OCI-LY7 (cell line): ENCODE data around the gene SMAP1. TPM values are rescaled to one million over a fixed set of nuclear protein-coding genes. Genes with fewer than 3 reads are reported as not detected.
A peak's percentile ranks its signal among the peaks of the same experiment; 100 is the strongest.

Experiments used
- BruUV-seq: library from RNA; stranded (reverse); fragments of 400-500 nt; replicated peaks from 2 replicates; lab custom pipeline; 2021; lab: Mats Ljungman, UMichigan
- CTCF ChIA-PET: fragments of 300-600 bp; sonication (Branson Sonifier 250); formaldehyde crosslinking; loops from one replicate; lab custom pipeline; 2022; ENCODE audit warnings: antibody characterized with exemption; ENCODE audit not compliant: unreplicated experiment; lab: Charles Lee
- POLR2A ChIA-PET: fragments of 300-600 bp; sonication (Branson Sonifier 250); formaldehyde crosslinking; loops from one replicate; lab custom pipeline; 2022; ENCODE audit warnings: antibody characterized with exemption; lab: Charles Lee
- DNase-seq: peaks from one replicate; pipeline ENCODE4 v3.0.0-alpha.2; 2015; ENCODE audit warnings: low spot score
- H2AFZ ChIP-seq: fragments of 200-600 bp; sonication (generic), shearing (Covaris generic); 2 replicates; pipeline ENCODE4 v1.6.1; 2014; ENCODE audit warnings: mild to moderate bottlenecking, antibody characterized with exemption, low read length, moderate library complexity
- H3K27ac ChIP-seq: fragments of 200-600 bp; sonication (generic); 2 replicates; pipeline ENCODE4 v1.5.1; 2014; ENCODE audit warnings: mixed run types, low read depth, mild to moderate bottlenecking, moderate library complexity, low read length, inconsistent platforms; ENCODE audit not compliant: poor library complexity, severe bottlenecking
- H3K36me3 ChIP-seq: fragments of 200-600 bp; sonication (generic); 2 replicates; pipeline ENCODE4 v1.6.1; 2014; ENCODE audit warnings: mild to moderate bottlenecking, antibody characterized with exemption, low read length, moderate library complexity, mixed read lengths; ENCODE audit not compliant: insufficient read depth
- H3K4me1 ChIP-seq: fragments of 200-600 bp; sonication (generic); 2 replicates; pipeline ENCODE4 v1.5.1; 2014; ENCODE audit warnings: mild to moderate bottlenecking, low read length; ENCODE audit not compliant: insufficient read depth, poor library complexity, severe bottlenecking
- H3K4me2 ChIP-seq: fragments of 200-600 bp; sonication (generic); 2 replicates; pipeline ENCODE4 v1.6.1; 2014; ENCODE audit warnings: mild to moderate bottlenecking, low read length
- H3K4me3 ChIP-seq: fragments of 200-600 bp; sonication (generic); 2 replicates; pipeline ENCODE4 v1.5.1; 2014; ENCODE audit warnings: mild to moderate bottlenecking, low read depth, low read length; ENCODE audit not compliant: poor library complexity, severe bottlenecking
- H3K79me2 ChIP-seq: fragments of 200-600 bp; sonication (generic); 2 replicates; pipeline ENCODE4 v1.6.1; 2016; ENCODE audit warnings: low read depth, mild to moderate bottlenecking, low read length, moderate library complexity, mixed read lengths; ENCODE audit not compliant: insufficient read depth
- H3K9me2 ChIP-seq: fragments of 200-600 bp; sonication (generic); 2 replicates; pipeline ENCODE4 v1.6.1; 2016; ENCODE audit warnings: mild to moderate bottlenecking, low read length, mixed read lengths; ENCODE audit not compliant: insufficient read depth
- H3K9me3 ChIP-seq: fragments of 200-600 bp; sonication (generic); 2 replicates; pipeline ENCODE4 v1.6.1; 2014; ENCODE audit warnings: mild to moderate bottlenecking, mixed run types, low read length, mixed read lengths
- H4K20me1 ChIP-seq: fragments of 200-600 bp; sonication (generic); 2 replicates; pipeline ENCODE4 v1.6.1; 2014; ENCODE audit warnings: mild to moderate bottlenecking, antibody characterized with exemption, low read length, moderate library complexity, mixed read lengths; ENCODE audit not compliant: insufficient read depth
- EZH2phosphoT487 ChIP-seq: fragments of 200-600 bp; sonication (generic); IDR thresholded peaks from 2 replicates; pipeline ENCODE4 v1.6.1; 2018; ENCODE audit warnings: low read depth, borderline replicate concordance, mild to moderate bottlenecking, mixed run types, antibody characterized with exemption, low read length, moderate library complexity, mixed read lengths
- intact Hi-C: fragments of 100-400 bp; cut with micrococcal nuclease; formaldehyde crosslinking; loops from one replicate; pipeline ENCODE4 v1.10.0; 2022; ENCODE audit not compliant: unreplicated experiment
- total RNA-seq, 2 experiments: library from RNA; depleted of rRNA in 1 of 2; stranded (reverse); fragments of >200 nt in 1 of 2; shearing (Covaris generic) in 1 of 2; gene quantifications; 2 replicates each; pipeline ENCODE4 v1.2.3, GENCODE V29; 2014 to 2022
- TF ChIP-seq, protein P1 (sequence below): fragments of 200-600 bp; sonication (generic); conservative IDR thresholded peaks from 2 replicates; pipeline ENCODE4 v1.5.1; 2014; ENCODE audit warnings: mild to moderate bottlenecking, antibody characterized with exemption, low read length, moderate library complexity, mixed read lengths

The SMAP1 gene
- total RNA-seq, 2 experiments from 2014 or later = 15.1 to 28.9 TPM

DNA sequence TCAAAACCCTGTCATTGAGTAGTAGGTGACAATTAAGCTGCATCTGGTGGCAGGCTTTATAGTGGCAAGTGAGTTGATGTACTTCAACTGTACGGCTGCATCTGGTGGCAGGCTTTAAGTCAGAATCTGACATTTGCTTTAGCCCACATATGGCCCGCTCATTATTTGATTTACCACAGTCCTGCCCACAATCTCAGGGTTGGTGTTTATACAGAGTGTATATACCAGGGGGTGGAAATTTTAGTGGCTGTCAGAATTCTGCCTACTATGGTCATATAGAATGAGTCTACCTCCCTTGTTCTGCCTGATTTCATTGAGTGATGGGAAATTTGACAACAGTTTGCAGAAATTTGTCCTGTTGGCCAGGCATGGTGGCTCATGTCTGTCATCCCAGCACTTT is 112.3 kb downstream of the SMAP1 start:
- Histone ChIP-seq H2AFZ (no peak overlapping the region), H3K4me1 (no peaks in the 10 kb centered on the region), H3K4me2 (no peak overlapping the region), H3K27ac (no peak overlapping the region), H3K36me3 (no peaks in the 10 kb centered on the region), H3K9me3 (no peaks in the 10 kb centered on the region), H3K79me2 (no peaks in the 10 kb centered on the region), H4K20me1 (no peaks in the 10 kb centered on the region), H3K9me2 (no peaks in the 10 kb centered on the region), H3K4me3 (no peak overlapping the region)
- ChIA-PET POLR2A (interaction anchor here (0.7 kb wide), 1 partner anchor 14 kb away, joined by 3 read pairs; no protein-coding TSS in a partner anchor), CTCF (no interaction called here)
- DNase-seq = no peak
- no TSS peak for BruUV-seq
- TF ChIP-seq EZH2phosphoT487 = no peak
- TF ChIP-seq, protein P1, sequence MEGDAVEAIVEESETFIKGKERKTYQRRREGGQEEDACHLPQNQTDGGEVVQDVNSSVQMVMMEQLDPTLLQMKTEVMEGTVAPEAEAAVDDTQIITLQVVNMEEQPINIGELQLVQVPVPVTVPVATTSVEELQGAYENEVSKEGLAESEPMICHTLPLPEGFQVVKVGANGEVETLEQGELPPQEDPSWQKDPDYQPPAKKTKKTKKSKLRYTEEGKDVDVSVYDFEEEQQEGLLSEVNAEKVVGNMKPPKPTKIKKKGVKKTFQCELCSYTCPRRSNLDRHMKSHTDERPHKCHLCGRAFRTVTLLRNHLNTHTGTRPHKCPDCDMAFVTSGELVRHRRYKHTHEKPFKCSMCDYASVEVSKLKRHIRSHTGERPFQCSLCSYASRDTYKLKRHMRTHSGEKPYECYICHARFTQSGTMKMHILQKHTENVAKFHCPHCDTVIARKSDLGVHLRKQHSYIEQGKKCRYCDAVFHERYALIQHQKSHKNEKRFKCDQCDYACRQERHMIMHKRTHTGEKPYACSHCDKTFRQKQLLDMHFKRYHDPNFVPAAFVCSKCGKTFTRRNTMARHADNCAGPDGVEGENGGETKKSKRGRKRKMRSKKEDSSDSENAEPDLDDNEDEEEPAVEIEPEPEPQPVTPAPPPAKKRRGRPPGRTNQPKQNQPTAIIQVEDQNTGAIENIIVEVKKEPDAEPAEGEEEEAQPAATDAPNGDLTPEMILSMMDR = no peak
- intact Hi-C loops = no loop called here

DNA sequence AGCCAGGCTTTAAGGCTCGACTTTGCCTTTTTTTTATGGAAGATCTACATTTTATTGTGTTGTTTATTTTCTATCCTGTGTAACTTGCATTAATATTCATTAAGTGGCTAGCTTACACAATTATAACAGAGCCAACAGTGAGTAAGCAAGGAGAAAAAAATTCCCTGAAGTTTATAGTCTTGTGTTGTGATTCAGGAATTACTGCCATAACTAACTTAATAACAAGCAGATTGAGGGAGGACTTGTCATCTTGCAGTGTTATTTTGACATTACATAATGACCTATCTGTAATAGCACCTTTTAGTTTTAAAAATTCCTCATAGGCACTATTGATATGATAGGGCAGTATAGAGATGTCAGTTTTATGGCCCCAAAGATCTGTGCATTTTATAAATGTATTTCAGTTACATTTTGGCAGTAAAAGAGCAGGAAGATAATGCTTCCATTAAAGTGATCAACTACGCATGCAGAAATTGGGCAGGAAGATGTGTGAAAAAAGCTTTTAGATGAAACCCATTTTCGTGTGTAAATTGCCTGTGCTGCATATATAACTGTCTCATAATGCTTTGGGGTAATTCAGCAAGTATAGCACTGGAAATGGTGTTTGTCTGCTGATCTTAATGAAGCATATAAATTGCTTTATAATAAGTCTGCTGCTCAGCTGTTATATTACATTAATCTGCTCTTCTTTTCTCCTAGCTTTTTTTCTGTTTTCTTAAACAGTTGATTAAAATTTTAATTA is 123.0 kb downstream of the SMAP1 start:
- Histone ChIP-seq H3K4me1 (no peaks in the 10 kb centered on the region), H3K27ac (no peak overlapping the region), H4K20me1 (no peaks in the 10 kb centered on the region), H3K9me2 (no peaks in the 10 kb centered on the region), H3K4me2 (no peak overlapping the region), H3K4me3 (no peak overlapping the region), H3K79me2 (no peaks in the 10 kb centered on the region), H3K9me3 (no peaks in the 10 kb centered on the region), H2AFZ (no peak overlapping the region), H3K36me3 (no peaks in the 10 kb centered on the region)
- no peak for TF ChIP-seq EZH2phosphoT487
- TF ChIP-seq, protein P1 = no peak
- intact Hi-C loops = no loop called here
- ChIA-PET POLR2A (interaction anchor here (0.6 to 1.1 kb wide), 5 partner anchors 13 to 84 kb away, joined by 3 to 6 read pairs (median 3); no protein-coding TSS in a partner anchor), CTCF (no interaction called here)
- no TSS peak for BruUV-seq
- no peak for DNase-seq

DNA sequence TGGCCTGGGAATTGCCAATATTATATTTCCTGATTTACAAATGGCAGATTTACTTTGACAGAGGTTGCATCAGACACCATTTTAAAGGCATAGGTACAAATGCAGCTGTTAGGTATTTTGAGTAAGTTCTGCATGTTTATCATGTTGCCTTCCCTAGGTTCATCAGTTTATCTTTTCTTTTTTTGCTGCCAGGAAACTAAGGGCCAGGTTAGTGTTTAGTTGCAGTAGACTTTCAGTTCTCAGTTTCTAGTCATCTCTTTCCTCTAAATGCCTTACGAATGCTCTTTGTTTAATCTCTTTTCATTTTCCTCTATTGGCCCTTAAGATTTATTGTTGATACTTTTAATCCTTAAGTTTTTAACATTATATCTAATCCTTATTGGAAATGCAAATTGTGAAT is 129.9 kb downstream of the SMAP1 start:
- Histone ChIP-seq H3K36me3 (no peaks in the 10 kb centered on the region), H3K9me3 (no peaks in the 10 kb centered on the region), H4K20me1 (no peaks in the 10 kb centered on the region), H3K4me3 (no peak overlapping the region), H3K27ac (no peak overlapping the region), H3K4me2 (no peak overlapping the region), H2AFZ (no peak overlapping the region), H3K9me2 (no peaks in the 10 kb centered on the region), H3K4me1 (peaks cover 8% of the 10 kb centered on the region), H3K79me2 (no peaks in the 10 kb centered on the region)
- intact Hi-C loops = no loop called here
- ChIA-PET POLR2A (interaction anchor here (0.7 to 1.2 kb wide), 3 partner anchors 11 to 42 kb away, joined by 3 to 6 read pairs (median 3); no protein-coding TSS in a partner anchor), CTCF (no interaction called here)
- TF ChIP-seq EZH2phosphoT487 = no peak
- TF ChIP-seq, protein P1 = no peak
- no TSS peak for BruUV-seq
- DNase-seq = peak; percentile 5
